Keratinocyte (primary cell): ENCODE data around the gene TBC1D12. TPM values are rescaled to one million over a fixed set of nuclear protein-coding genes. Genes with fewer than 3 reads are reported as not detected.

Experiments
- DNase-seq: peaks from one replicate; pipeline ENCODE4 v3.0.0-alpha.2; 2011; ENCODE audit warnings: low read depth, missing footprints, low spot score
- FAIRE-seq: peaks from 2 replicates; lab custom pipeline; 2011; peaks lifted over from hg19 to GRCh38; lab: Jason Lieb, UNC
- H2AFZ ChIP-seq: 2 replicates; pipeline ENCODE4 v1.6.0; 2012; ENCODE audit warnings: low read length, control low read depth, inconsistent platforms; ENCODE audit not compliant: control insufficient read depth
- H3K27ac ChIP-seq: 2 replicates; pipeline ENCODE4 v1.5.1; 2011; ENCODE audit warnings: low read length; ENCODE audit not compliant: control insufficient read depth, insufficient read depth
- H3K27me3 ChIP-seq: 3 replicates; pipeline ENCODE4 v1.6.0; 2011; ENCODE audit warnings: low read length; ENCODE audit not compliant: control insufficient read depth, insufficient read depth; ENCODE audit errors: extremely low read depth
- H3K36me3 ChIP-seq, 2 experiments: 2 replicates in 1 of 2; 3 replicates in 1 of 2; pipeline ENCODE4 v1.5.1; 2011; ENCODE audit warnings: low read length in 2 of 2, mild to moderate bottlenecking in 1 of 2; ENCODE audit not compliant: control insufficient read depth in 2 of 2, insufficient read depth in 2 of 2; ENCODE audit errors: extremely low read depth in 1 of 2
- H3K4me1 ChIP-seq: 3 replicates; pipeline ENCODE4 v1.5.1; 2011; ENCODE audit warnings: low read length; ENCODE audit not compliant: control insufficient read depth, insufficient read depth; ENCODE audit errors: extremely low read depth
- H3K4me2 ChIP-seq: 3 replicates; pipeline ENCODE4 v1.6.0; 2011; ENCODE audit warnings: low read depth, low read length; ENCODE audit not compliant: control insufficient read depth, insufficient read depth; ENCODE audit errors: extremely low read depth
- H3K4me3 ChIP-seq, 3 experiments: fragments of 200-600 bp in 1 of 3; sonication (generic) in 1 of 3; 2 replicates in 2 of 3; 3 replicates in 1 of 3; pipeline ENCODE4 v1.5.1; 2011 to 2016; ENCODE audit warnings: low read length in 3 of 3, mild to moderate bottlenecking in 3 of 3, control low read depth in 2 of 3, inconsistent platforms in 1 of 3, low read depth in 1 of 3, mixed read lengths in 1 of 3, mixed run types in 1 of 3, moderate library complexity in 1 of 3; ENCODE audit not compliant: control insufficient read depth in 2 of 3, insufficient read depth in 2 of 3; ENCODE audit errors: extremely low read depth in 1 of 3
- H3K79me2 ChIP-seq: 2 replicates; pipeline ENCODE4 v1.6.0; 2012; ENCODE audit warnings: low read length; ENCODE audit not compliant: control insufficient read depth, insufficient read depth
- H3K9ac ChIP-seq: 3 replicates; pipeline ENCODE4 v1.6.0; 2011; ENCODE audit warnings: low read length; ENCODE audit not compliant: control insufficient read depth, insufficient read depth; ENCODE audit errors: extremely low read depth
- H3K9me1 ChIP-seq: 3 replicates; pipeline ENCODE4 v1.6.0; 2011; ENCODE audit warnings: low read length; ENCODE audit not compliant: control insufficient read depth, insufficient read depth; ENCODE audit errors: extremely low read depth
- H3K9me3 ChIP-seq: 2 replicates; pipeline ENCODE4 v1.5.1; 2012; ENCODE audit warnings: low read depth, low read length; ENCODE audit not compliant: control insufficient read depth
- H4K20me1 ChIP-seq: 3 replicates; pipeline ENCODE4 v1.6.0; 2011; ENCODE audit warnings: low read length; ENCODE audit not compliant: control insufficient read depth, insufficient read depth; ENCODE audit errors: extremely low read depth
- CTCF ChIP-seq, 3 experiments: IDR thresholded peaks in 1 of 3; conservative IDR thresholded peaks in 1 of 3; optimal IDR thresholded peaks in 1 of 3; 2 replicates in 2 of 3; 3 replicates in 1 of 3; pipeline versions ENCODE3 to v1.5.1; 2011; ENCODE audit warnings: low read length in 3 of 3, mild to moderate bottlenecking in 3 of 3, moderate library complexity in 2 of 3, control low read depth in 1 of 3, inconsistent platforms in 1 of 3; ENCODE audit not compliant: insufficient read depth in 2 of 3; ENCODE audit errors: extremely low read depth in 1 of 3
- EZH2 ChIP-seq: IDR thresholded peaks from one replicate; pipeline ENCODE4 v1.6.1; 2012; ENCODE audit warnings: inconsistent platforms, mild to moderate bottlenecking, low read length, moderate library complexity
- dilution Hi-C: fragments of 300-500 bp; cut with MboI; formaldehyde crosslinking; loops from one replicate; pipeline ENCODE4 v1.7.0; 2020; ENCODE audit warnings: low sequenced_read_pairs; ENCODE audit not compliant: extremely low pct_ligation_motif_present
- polyA plus RNA-seq, 5 experiments: library from polyadenylated mRNA; depleted of rRNA in 3 of 5; stranded (reverse) in 3 of 5; stranded (forward) in 1 of 5; unstranded in 1 of 5; fragments of >200 nt; gene quantifications; 1 replicate in 1 of 5; 2 replicates in 3 of 5; 3 replicates in 1 of 5; pipeline versions ENCODE4 v1.2.1 to v1.2.3, GENCODE V29; 2011 to 2012; ENCODE audit warnings: missing spikeins in 2 of 5, low read depth in 1 of 5, low replicate concordance in 1 of 5

TBC1D12 gene
- polyA plus RNA-seq, 1 donor (not counting 4 experiments of a cell fraction or from before 2014, with no cell fraction given), result 7.0 TPM

GRCh38 chr10:94420516-94420915 lies 18.2 kb downstream of the TBC1D12 start:
- FAIRE-seq (no peak), DNase-seq (no peak)
- Histone ChIP-seq H2AFZ (no peak overlapping the region), H3K9me3 (no peaks in the 10 kb centered on the region), H3K36me3 (no peaks in the 10 kb centered on the region), H3K79me2 (peaks cover 47% of the 10 kb centered on the region), H3K4me3 (no peak overlapping the region), H3K27ac (no peak overlapping the region), H3K4me2 (no peak overlapping the region), H3K4me1 (no peaks in the 10 kb centered on the region), H3K27me3 (no peaks in the 10 kb centered on the region), H3K9ac (no peak overlapping the region), H3K9me1 (no peaks in the 10 kb centered on the region), H4K20me1 (no peaks in the 10 kb centered on the region)
- dilution Hi-C loops, result no loop called here
- TF ChIP-seq EZH2 (no peak), CTCF (optimal IDR thresholded peaks at IDR 0.05 in 1 of 3, IDR thresholded peaks at IDR 0.05 in 1 of 3, conservative IDR thresholded peaks at IDR 0.05 in 1 of 3; ENCODE audit: extremely low read depth in 1 of 3, insufficient read depth in 2 of 3, low read length in 3 of 3) (no peak)

- TF ChIP-seq CTCF (optimal IDR thresholded peaks at IDR 0.05 in 1 of 3, IDR thresholded peaks at IDR 0.05 in 1 of 3, conservative IDR thresholded peaks at IDR 0.05 in 1 of 3; ENCODE audit: extremely low read depth in 1 of 3, insufficient read depth in 2 of 3, low read length in 3 of 3) (no peak), EZH2 (no peak)
- Histone ChIP-seq H3K36me3 (no peaks in the 10 kb centered on the region), H3K79me2 (peaks cover 45% of the 10 kb centered on the region), H3K9ac (no peak overlapping the region), H3K4me2 (no peak overlapping the region), H3K9me3 (no peaks in the 10 kb centered on the region), H2AFZ (no peak overlapping the region), H4K20me1 (no peaks in the 10 kb centered on the region), H3K9me1 (no peaks in the 10 kb centered on the region), H3K27ac (no peak overlapping the region), H3K27me3 (no peaks in the 10 kb centered on the region), H3K4me3 (no peak overlapping the region), H3K4me1 (no peaks in the 10 kb centered on the region)
- dilution Hi-C loops, result no loop called here
- no peak for DNase-seq
- FAIRE-seq, result no peak
Observed at GRCh38 chr10:94420998-94421528, 18.7 kb downstream of the TBC1D12 start.
